Osteocyte (in vitro differentiated cells): Measurements from ENCODE around the gene EPHA5. TPM values are rescaled to one million over a fixed set of nuclear protein-coding genes. Genes with fewer than 3 reads are reported as not detected.

ENCODE experiments used
- DNase-seq: peaks from one replicate; pipeline ENCODE4 v3.0.0; 2021; ENCODE audit warnings: mixed read lengths; ENCODE audit not compliant: unreplicated experiment; ENCODE audit errors: extremely low spot score
- H3K27ac Mint-ChIP-seq: one replicate; pipeline ENCODE4 v1.8.0; 2021; ENCODE audit warnings: mild to moderate bottlenecking, mixed read lengths; ENCODE audit not compliant: unreplicated experiment
- H3K27me3 Mint-ChIP-seq: one replicate; pipeline ENCODE4 v1.8.0; 2021; ENCODE audit warnings: mixed read lengths; ENCODE audit not compliant: unreplicated experiment
- H3K36me3 Mint-ChIP-seq: one replicate; pipeline ENCODE4 v1.8.0; 2021; ENCODE audit warnings: mixed read lengths; ENCODE audit not compliant: unreplicated experiment
- H3K4me1 Mint-ChIP-seq: one replicate; pipeline ENCODE4 v1.8.0; 2021; ENCODE audit warnings: mixed read lengths; ENCODE audit not compliant: unreplicated experiment
- H3K4me3 Mint-ChIP-seq: one replicate; pipeline ENCODE4 v1.8.0; 2021; ENCODE audit warnings: mild to moderate bottlenecking, moderate library complexity, mixed read lengths; ENCODE audit not compliant: unreplicated experiment
- H3K9me3 Mint-ChIP-seq: one replicate; pipeline ENCODE4 v1.8.0; 2021; ENCODE audit warnings: mixed read lengths; ENCODE audit not compliant: unreplicated experiment
- total RNA-seq: library from RNA; stranded (reverse); gene quantifications from 2 replicates; pipeline ENCODE4 v1.2.1, GENCODE V29; 2021
- TF ChIP-seq, protein P1 (sequence below): fragments of 200-600 bp; sonication (generic); IDR thresholded peaks from 2 replicates; pipeline ENCODE4 v1.5.0; 2021; ENCODE audit warnings: antibody characterized with exemption, mild to moderate bottlenecking, moderate library complexity

The EPHA5 gene
- total RNA-seq, 1 donor from 2014 or later = 137 TPM

DNA sequence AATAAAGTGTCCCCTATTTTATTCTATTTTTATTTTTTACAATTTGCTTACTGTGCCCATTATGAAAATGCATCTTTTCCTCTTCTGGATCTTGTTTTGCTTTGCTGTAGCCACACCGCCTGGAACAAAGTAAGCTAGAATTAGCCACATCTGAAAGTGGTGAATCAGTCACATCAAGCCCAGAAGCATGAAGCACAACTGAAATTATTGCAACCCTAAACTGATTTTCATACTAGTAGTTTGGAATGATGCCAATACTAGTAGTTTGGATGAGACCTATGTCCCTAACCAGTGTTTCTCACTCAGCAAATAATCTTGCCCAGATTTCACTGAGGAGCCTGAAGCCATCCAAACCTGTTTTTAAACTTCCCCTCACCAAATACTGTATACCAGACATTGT, 303.0 kb downstream of the EPHA5 start:
- Mint-ChIP-seq H3K9me3 (no peaks in the 10 kb centered on the region), H3K4me3 (no peak overlapping the region), H3K27ac (peak overlapping the region; percentile 29), H3K27me3 (no peaks in the 10 kb centered on the region), H3K36me3 (peaks cover 25% of the 10 kb centered on the region), H3K4me1 (peaks cover 18% of the 10 kb centered on the region)
- TF ChIP-seq, protein P1, sequence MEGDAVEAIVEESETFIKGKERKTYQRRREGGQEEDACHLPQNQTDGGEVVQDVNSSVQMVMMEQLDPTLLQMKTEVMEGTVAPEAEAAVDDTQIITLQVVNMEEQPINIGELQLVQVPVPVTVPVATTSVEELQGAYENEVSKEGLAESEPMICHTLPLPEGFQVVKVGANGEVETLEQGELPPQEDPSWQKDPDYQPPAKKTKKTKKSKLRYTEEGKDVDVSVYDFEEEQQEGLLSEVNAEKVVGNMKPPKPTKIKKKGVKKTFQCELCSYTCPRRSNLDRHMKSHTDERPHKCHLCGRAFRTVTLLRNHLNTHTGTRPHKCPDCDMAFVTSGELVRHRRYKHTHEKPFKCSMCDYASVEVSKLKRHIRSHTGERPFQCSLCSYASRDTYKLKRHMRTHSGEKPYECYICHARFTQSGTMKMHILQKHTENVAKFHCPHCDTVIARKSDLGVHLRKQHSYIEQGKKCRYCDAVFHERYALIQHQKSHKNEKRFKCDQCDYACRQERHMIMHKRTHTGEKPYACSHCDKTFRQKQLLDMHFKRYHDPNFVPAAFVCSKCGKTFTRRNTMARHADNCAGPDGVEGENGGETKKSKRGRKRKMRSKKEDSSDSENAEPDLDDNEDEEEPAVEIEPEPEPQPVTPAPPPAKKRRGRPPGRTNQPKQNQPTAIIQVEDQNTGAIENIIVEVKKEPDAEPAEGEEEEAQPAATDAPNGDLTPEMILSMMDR = no peak
- no peak for DNase-seq

DNA sequence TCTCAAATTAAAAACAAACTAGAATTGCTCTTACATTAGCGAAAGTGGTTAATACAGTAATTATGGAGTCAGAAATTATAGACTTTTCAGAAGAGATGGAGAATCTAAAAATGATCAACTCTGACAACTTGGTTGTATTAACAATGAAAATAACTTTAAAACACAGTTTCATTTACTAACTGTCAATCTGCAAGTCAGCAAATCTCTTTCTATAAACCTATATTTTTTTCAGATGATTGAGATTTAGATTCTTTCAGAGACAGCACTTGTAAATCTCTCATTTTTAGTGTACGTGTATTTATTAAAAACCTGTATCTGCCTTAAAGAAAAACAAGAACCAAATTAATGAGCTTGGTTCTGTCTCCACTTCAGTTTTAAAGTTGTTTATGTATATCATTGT, 311.4 kb downstream of the EPHA5 start:
- H3K27ac Mint-ChIP-seq = peak overlapping the region; percentile 18

DNA sequence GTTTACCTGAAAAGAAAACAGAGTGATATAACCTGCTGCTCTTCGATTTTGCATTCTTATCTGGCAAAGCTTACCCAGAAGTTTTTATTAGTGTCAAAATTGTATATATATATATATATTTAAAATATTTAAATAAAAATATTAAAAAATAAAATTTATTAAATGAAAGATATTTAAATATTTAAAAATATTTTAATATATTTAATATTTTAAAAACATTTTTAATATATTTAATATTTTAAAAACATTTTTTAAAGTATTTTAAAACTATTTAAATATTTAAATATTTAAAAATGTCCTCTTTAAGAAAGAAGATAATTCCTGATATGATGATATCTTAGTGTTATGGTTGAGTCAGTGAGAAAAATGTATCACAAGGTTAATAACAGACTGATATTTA, 317.2 kb downstream of the EPHA5 start:
- TF ChIP-seq, protein P1 = no peak
- Mint-ChIP-seq H3K27ac (no peak overlapping the region), H3K9me3 (no peaks in the 10 kb centered on the region), H3K27me3 (no peaks in the 10 kb centered on the region), H3K4me1 (peaks cover 4% of the 10 kb centered on the region), H3K4me3 (no peak overlapping the region), H3K36me3 (peaks cover 46% of the 10 kb centered on the region)
- no peak for DNase-seq

More for the DNA sequence above, 311.4 kb downstream of the EPHA5 start:
- TF ChIP-seq, protein P1 = no peak
- no peaks in the 10 kb centered on the region for H3K9me3 Mint-ChIP-seq
- peaks cover 56% of the 10 kb centered on the region for H3K36me3 Mint-ChIP-seq
- peaks cover 2% of the 10 kb centered on the region for H3K4me1 Mint-ChIP-seq
- no peak for DNase-seq
- H3K27me3 Mint-ChIP-seq = no peaks in the 10 kb centered on the region
- no peak overlapping the region for H3K4me3 Mint-ChIP-seq

DNA sequence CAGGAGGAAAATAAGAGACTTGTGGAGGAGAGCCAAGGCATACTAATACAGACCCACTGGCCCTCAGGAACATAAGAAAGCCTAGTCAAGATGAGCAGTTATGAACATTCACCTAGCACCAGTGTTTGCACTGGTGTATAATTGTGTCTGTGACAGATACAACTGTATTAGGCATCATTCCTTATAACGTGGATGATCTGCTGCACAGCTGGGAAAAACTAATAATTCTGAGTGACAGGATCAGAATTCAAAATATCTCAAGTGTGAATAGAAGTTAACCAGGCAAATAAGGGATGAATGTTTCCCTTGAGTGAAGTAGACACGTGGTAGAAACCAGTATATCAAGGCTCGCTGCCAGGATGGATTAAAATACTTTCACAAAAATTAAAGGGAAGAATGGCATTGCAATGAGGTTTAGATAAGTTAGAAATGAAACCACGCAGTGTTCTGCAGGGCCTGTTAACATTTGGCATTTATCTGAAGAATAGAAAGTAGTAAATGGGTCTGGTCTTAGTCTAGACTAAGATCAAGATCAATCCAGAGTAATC, 325.9 kb downstream of the EPHA5 start:
- H3K36me3 Mint-ChIP-seq = peaks cover 40% of the 10 kb centered on the region
- no peak for DNase-seq
- TF ChIP-seq, protein P1 = no peak
- no peak overlapping the region for H3K4me3 Mint-ChIP-seq
- H3K27ac Mint-ChIP-seq = peak overlapping the region; percentile 35
- H3K9me3 Mint-ChIP-seq = peaks cover 4% of the 10 kb centered on the region
- no peaks in the 10 kb centered on the region for H3K27me3 Mint-ChIP-seq
- peaks cover 27% of the 10 kb centered on the region for H3K4me1 Mint-ChIP-seq

DNA sequence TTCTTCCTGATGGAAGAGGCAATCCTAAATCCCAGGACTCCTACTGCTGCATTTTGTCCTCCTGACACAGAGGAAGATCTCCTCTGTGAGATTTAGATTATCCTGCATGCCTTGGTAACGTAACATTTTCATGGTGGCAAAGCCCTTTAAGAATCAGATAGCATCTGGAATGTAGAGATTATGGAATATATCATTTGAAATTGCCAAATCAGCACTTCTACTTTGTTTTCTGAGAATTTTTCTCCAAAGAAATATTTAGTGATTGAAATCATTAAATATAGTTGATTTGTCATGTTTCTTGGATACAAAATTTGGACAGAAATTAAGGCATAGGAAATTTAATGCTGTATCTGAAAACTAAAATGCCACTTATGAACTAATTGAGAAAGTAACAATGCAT, 326.9 kb downstream of the EPHA5 start:
- TF ChIP-seq, protein P1 = no peak

More for the DNA sequence above, 326.9 kb downstream of the EPHA5 start:
- Mint-ChIP-seq H3K9me3 (peaks cover 4% of the 10 kb centered on the region), H3K4me1 (peaks cover 27% of the 10 kb centered on the region), H3K27ac (no peak overlapping the region), H3K36me3 (peaks cover 37% of the 10 kb centered on the region), H3K4me3 (no peak overlapping the region), H3K27me3 (no peaks in the 10 kb centered on the region)
- no peak for DNase-seq
